Coronary artery (tissue), 2 donors: Measurements from ENCODE around the gene MTMR12.
A peak's percentile ranks its signal among the peaks of the same experiment; 100 is the strongest.

Experiments
- DNase-seq: peaks from one replicate; pipeline ENCODE4 v3.0.0-alpha.2; 2017; ENCODE audit warnings: low spot score
- H3K27ac ChIP-seq, 2 donors: fragments of 200-600 bp; sonication (generic); one replicate each; pipeline ENCODE4 v1.5.1; 2016 to 2019
- H3K4me3 ChIP-seq: fragments of 200-600 bp; sonication (generic); 2 replicates; pipeline ENCODE4 v1.5.1; 2016; ENCODE audit warnings: mild to moderate bottlenecking, moderate library complexity
- TF ChIP-seq, protein P1 (sequence below): fragments of 200-600 bp; sonication (generic); IDR thresholded peaks from one replicate; pipeline ENCODE4 v1.5.1; 2019; ENCODE audit warnings: antibody characterized with exemption

MTMR12 gene

DNA sequence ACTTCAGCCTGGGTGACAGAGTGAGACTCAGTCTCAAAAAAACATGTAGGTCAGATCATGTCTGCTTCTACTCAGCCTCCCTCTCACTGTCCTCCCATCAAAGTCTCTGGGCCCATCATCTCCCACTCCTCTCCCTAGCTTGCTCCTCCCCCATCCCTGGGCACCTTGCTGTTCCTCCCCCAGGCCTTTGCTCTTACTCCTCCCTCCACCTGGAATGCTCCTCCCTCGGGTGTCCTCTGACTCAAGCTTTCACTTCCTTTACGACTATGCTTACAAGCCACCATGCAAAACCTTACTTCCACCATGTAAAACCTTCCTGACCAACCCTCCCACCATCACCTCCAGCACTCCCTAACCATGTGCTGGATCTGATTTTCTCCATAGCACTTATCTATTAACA, 51.5 kb downstream of the MTMR12 start:
- no peak overlapping the region for H3K4me3 ChIP-seq
- H3K27ac ChIP-seq: peak overlapping the region in 1 of 2 donors; percentile 61
- TF ChIP-seq, protein P1, sequence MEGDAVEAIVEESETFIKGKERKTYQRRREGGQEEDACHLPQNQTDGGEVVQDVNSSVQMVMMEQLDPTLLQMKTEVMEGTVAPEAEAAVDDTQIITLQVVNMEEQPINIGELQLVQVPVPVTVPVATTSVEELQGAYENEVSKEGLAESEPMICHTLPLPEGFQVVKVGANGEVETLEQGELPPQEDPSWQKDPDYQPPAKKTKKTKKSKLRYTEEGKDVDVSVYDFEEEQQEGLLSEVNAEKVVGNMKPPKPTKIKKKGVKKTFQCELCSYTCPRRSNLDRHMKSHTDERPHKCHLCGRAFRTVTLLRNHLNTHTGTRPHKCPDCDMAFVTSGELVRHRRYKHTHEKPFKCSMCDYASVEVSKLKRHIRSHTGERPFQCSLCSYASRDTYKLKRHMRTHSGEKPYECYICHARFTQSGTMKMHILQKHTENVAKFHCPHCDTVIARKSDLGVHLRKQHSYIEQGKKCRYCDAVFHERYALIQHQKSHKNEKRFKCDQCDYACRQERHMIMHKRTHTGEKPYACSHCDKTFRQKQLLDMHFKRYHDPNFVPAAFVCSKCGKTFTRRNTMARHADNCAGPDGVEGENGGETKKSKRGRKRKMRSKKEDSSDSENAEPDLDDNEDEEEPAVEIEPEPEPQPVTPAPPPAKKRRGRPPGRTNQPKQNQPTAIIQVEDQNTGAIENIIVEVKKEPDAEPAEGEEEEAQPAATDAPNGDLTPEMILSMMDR: no peak
- DNase-seq: no peak

DNA sequence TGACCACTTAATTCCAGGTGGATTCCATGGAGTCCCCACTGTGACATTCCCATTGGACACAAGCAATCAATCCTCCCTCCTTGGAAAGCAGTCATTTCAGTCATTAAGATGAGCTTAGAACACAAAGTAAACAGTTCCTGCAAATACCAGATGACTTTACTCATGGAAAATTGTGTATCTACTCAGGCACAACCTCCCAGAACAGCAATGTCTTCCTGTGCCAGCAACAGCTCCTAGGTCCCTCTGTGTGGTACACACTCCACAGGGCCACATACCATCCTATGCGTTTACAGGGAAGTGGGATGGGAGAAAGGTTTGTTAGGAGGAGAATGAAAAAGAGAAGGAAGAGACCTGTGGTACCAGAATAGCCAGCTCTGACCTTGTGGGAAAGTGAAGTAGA, 53.7 kb downstream of the MTMR12 start:
- DNase-seq: no peak
- TF ChIP-seq, protein P1: no peak
- no peak overlapping the region for H3K27ac ChIP-seq
- H3K4me3 ChIP-seq: no peak overlapping the region

DNA sequence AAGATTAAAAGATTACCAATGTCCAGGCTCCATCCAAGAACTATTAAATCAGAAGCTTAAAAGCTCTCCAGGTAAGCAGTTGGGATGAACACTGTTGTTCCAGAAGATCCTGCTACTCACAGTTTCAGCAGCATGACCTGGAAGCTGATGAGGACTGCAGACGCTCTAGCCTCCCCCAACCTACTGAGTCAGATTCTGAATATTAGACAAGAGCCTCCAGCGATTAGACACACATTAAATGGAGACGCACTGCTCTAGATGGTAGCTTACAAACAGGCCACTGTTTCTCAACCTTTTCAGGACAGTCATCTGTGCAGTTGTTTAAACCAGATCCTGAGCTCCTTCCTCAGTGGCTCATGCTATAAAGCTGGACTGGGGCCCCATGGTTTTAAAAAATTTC, 54.3 kb downstream of the MTMR12 start:
- TF ChIP-seq, protein P1: no peak
- no peak overlapping the region for H3K27ac ChIP-seq

DNA sequence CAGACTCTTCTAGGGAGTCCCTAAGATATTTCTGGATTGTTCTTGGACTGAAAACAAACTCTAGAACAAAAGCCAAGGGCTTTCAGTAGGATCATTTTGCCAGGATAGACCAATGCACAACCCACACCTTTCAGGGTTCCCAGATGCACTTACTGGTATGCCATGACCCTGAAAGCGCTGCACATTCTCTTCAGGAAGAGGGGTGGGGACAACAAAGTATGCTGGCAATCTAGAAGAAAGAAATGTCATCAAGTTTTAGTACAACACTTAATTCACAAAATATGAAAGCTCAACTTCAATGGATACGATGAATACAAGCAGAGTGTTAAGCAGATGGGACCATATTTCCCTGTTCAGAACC, 57.2 kb downstream of the MTMR12 start:
- no peak overlapping the region for H3K27ac ChIP-seq
- TF ChIP-seq, protein P1: no peak
- DNase-seq: no peak
- no peak overlapping the region for H3K4me3 ChIP-seq

More for the DNA sequence above, 54.3 kb downstream of the MTMR12 start:
- no peak overlapping the region for H3K4me3 ChIP-seq
- DNase-seq: no peak

DNA sequence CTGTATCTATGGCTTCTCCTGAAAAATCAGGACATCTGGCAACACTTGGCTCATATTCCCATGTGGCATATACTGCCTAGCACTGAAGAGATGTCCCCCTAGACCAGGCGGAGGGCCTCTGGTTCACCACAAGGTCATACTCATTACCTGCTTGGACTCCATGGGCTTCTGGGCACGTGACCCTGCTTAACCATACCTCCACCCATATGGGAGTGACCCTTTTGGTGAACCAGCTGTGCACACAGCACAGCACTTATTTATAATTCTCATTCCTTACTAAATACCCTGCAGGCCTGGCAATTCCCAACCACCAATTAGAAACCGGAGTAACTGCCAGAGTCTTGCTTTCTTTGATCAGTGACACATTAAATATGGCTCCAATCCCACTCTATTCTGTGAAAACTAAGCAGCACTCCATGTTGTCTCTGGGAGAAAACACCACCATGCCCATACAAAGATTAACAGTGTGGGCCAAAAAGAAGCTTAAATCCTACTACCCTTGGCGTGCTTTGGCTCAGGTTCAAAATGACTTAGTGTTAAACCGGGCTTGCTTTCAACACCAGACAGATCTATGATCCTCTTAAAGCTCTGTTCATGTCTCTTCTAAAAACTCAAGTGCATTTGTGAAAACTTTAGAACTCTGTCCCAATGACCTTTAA, 57.7 kb downstream of the MTMR12 start:
- Histone ChIP-seq H3K27ac (no peak overlapping the region), H3K4me3 (no peak overlapping the region)
- TF ChIP-seq, protein P1: no peak
- no peak for DNase-seq

DNA sequence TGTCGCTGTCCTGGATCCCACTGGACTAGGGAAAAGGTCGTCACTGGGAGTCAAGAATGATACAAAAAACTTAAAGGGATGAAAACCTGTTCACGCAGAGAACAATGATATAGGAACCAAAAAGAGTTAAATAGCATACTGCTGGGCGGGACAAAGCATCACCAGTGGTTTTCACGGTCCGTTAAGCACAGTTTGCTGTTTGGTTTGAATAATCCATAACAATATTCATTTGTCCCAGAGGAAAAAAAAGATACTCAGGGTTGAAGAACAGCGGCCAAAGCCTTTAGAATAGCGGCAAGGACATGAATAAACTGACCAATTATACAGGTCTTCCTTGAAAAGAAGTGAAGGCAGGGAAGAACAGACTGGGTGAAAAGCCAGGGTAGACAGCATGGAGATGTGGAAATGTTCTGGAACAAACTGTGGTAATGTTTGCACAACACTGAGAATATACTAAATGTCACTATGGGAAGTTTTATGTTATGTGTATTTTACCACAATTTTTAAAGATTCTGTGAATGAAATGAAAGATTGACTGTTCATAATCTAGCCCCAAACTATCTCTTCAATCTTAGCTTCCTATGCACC, 60.8 kb downstream of the MTMR12 start:
- H3K27ac ChIP-seq: no peak overlapping the region
- DNase-seq: no peak
- no peak overlapping the region for H3K4me3 ChIP-seq
- TF ChIP-seq, protein P1: no peak

DNA sequence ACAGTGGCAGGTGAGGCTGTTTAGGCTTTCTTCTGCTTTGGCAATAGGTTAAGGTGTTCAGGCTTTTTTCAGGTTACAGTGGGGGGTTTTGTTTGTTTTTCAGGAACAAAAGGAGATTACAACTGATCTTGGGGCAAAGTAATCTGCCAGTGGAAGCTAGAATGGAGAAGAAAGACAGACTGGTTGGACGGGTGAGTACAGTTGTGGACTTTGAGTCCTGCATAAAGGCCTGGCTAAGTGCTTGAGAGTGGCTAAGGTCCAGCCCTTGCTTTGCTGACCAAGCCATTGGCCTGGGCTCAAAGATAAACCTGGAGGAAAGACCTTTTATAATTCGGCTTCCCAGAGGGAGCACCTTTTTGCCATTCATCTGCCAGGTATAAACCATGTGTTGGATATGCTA, 63.1 kb downstream of the MTMR12 start:
- no peak overlapping the region for H3K4me3 ChIP-seq
- TF ChIP-seq, protein P1: no peak
- H3K27ac ChIP-seq: no peak overlapping the region
- no peak for DNase-seq
